ENCODE data around the gene CSRP1.
"Not testable (repeated sequence)": the region's sequence is repeated elsewhere in the genome, so short reads cannot be mapped to it uniquely, and the experiment has no call there.

The CSRP1 gene

GRCh38 chr1:201527879-201528278 lies 21.0 kb upstream of the CSRP1 start:
- 88 to 89% methylated on average over 5 of the region's 5 CpGs for WGBS, 2 experiments
- Histone ChIP-seq H3K9me3 (ENCODE audit: control insufficient read depth, low read length) (no peaks in the 10 kb centered on the region), H3K4me1 (ENCODE audit: control insufficient read depth, insufficient read depth, low read length) (peaks cover 8% of the 10 kb centered on the region), H3K27me3 (ENCODE audit: control insufficient read depth, insufficient read depth, low read length, poor library complexity, severe bottlenecking) (no peaks in the 10 kb centered on the region), H3K27ac (ENCODE audit: insufficient read depth, low read depth, low read length, poor library complexity, severe bottlenecking) (no peak overlapping the region), H3K4me3 (ENCODE audit: insufficient read depth, low read depth, low read length) (no peak overlapping the region), H3K36me3 (ENCODE audit: control insufficient read depth, insufficient read depth, low read length) (no peaks in the 10 kb centered on the region)

DNA sequence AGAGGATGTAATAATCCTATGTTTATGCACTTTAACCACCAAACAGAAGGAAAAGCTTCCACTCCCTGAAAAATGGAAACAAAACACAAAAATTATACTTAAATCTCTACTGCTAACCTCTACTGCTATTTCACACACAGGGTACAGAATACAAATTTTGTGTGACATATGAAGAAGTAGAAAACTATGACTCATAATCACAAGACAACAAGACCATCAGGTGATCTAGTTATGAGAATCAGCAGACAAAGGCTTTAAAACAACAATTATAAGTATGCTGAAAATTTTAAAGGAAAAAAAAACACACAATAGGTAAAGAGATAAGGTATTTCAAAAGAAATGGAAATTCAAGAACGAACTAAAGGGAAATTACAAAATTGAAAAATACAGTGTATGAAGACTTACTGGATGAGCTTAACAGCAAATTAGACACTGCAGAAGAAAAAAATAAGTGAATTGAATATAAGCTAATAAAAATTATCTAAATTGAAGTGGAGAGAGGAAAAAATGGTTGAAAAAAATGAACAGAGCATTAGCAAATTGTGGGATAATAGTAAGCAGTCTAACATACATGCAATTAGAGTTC lies 18.4 kb upstream of the CSRP1 start:
- no peaks in the 10 kb centered on the region for H3K36me3 ChIP-seq (ENCODE audit: control insufficient read depth, insufficient read depth, low read length)
- no peaks in the 10 kb centered on the region for H3K27me3 ChIP-seq (ENCODE audit: control insufficient read depth, insufficient read depth, low read length, poor library complexity, severe bottlenecking)
- no peak overlapping the region for H3K4me3 ChIP-seq (ENCODE audit: insufficient read depth, low read depth, low read length)
- H3K9me3 ChIP-seq (ENCODE audit: control insufficient read depth, low read length): no peaks in the 10 kb centered on the region
- no peaks in the 10 kb centered on the region for H3K4me1 ChIP-seq (ENCODE audit: control insufficient read depth, insufficient read depth, low read length)
- H3K27ac ChIP-seq (ENCODE audit: insufficient read depth, low read depth, low read length, poor library complexity, severe bottlenecking): no peak overlapping the region
- WGBS, 2 experiments: 94 to 100% methylated on average over 1 of the region's 1 CpG

- not testable (repeated sequence) for H3K4me1 ChIP-seq (ENCODE audit: control insufficient read depth, insufficient read depth, low read length); H3K27ac ChIP-seq (ENCODE audit: insufficient read depth, low read depth, low read length, poor library complexity, severe bottlenecking); H3K9me3 ChIP-seq (ENCODE audit: control insufficient read depth, low read length); H3K27me3 ChIP-seq (ENCODE audit: control insufficient read depth, insufficient read depth, low read length, poor library complexity, severe bottlenecking); H3K4me3 ChIP-seq (ENCODE audit: insufficient read depth, low read depth, low read length); H3K36me3 ChIP-seq (ENCODE audit: control insufficient read depth, insufficient read depth, low read length)
- WGBS, 2 experiments: 81 to 82% methylated on average over 14 of the region's 14 CpGs
Measured at GRCh38 chr1:201520046-201520575, 13.2 kb upstream of the CSRP1 start.

- H3K36me3 ChIP-seq (ENCODE audit: control insufficient read depth, insufficient read depth, low read length): no peaks in the 10 kb centered on the region
- H3K4me1 ChIP-seq (ENCODE audit: control insufficient read depth, insufficient read depth, low read length): no peaks in the 10 kb centered on the region
- 89 to 95% methylated on average over 5 of the region's 5 CpGs for WGBS, 2 experiments
- H3K4me3 ChIP-seq (ENCODE audit: insufficient read depth, low read depth, low read length): no peak overlapping the region
- no peaks in the 10 kb centered on the region for H3K27me3 ChIP-seq (ENCODE audit: control insufficient read depth, insufficient read depth, low read length, poor library complexity, severe bottlenecking)
- no peak overlapping the region for H3K27ac ChIP-seq (ENCODE audit: insufficient read depth, low read depth, low read length, poor library complexity, severe bottlenecking)
- no peaks in the 10 kb centered on the region for H3K9me3 ChIP-seq (ENCODE audit: control insufficient read depth, low read length)
Measured at GRCh38 chr1:201518071-201518470, 11.1 kb upstream of the CSRP1 start.

GRCh38 chr1:201517631-201518030 lies 10.7 kb upstream of the CSRP1 start:
- H3K36me3 ChIP-seq (ENCODE audit: control insufficient read depth, insufficient read depth, low read length): no peaks in the 10 kb centered on the region
- H3K9me3 ChIP-seq (ENCODE audit: control insufficient read depth, low read length): no peaks in the 10 kb centered on the region
- no peak overlapping the region for H3K4me3 ChIP-seq (ENCODE audit: insufficient read depth, low read depth, low read length)
- no peak overlapping the region for H3K27ac ChIP-seq (ENCODE audit: insufficient read depth, low read depth, low read length, poor library complexity, severe bottlenecking)
- no peaks in the 10 kb centered on the region for H3K4me1 ChIP-seq (ENCODE audit: control insufficient read depth, insufficient read depth, low read length)
- WGBS, 2 experiments: 94 to 95% methylated on average over 7 of the region's 7 CpGs
- no peaks in the 10 kb centered on the region for H3K27me3 ChIP-seq (ENCODE audit: control insufficient read depth, insufficient read depth, low read length, poor library complexity, severe bottlenecking)

- Histone ChIP-seq H3K27ac (ENCODE audit: insufficient read depth, low read depth, low read length, poor library complexity, severe bottlenecking) (no peak overlapping the region), H3K36me3 (ENCODE audit: control insufficient read depth, insufficient read depth, low read length) (no peaks in the 10 kb centered on the region), H3K4me1 (ENCODE audit: control insufficient read depth, insufficient read depth, low read length) (peaks cover 7% of the 10 kb centered on the region), H3K9me3 (ENCODE audit: control insufficient read depth, low read length) (no peaks in the 10 kb centered on the region), H3K4me3 (ENCODE audit: insufficient read depth, low read depth, low read length) (no peak overlapping the region), H3K27me3 (ENCODE audit: control insufficient read depth, insufficient read depth, low read length, poor library complexity, severe bottlenecking) (no peaks in the 10 kb centered on the region)
- 86 to 96% methylated on average over 2 of the region's 2 CpGs for whole genome bisulfite sequencing, 2 experiments
Measured at GRCh38 chr1:201516511-201517127, 9.7 kb upstream of the CSRP1 start.

GRCh38 chr1:201515895-201516294 lies 9.0 kb upstream of the CSRP1 start:
- Histone ChIP-seq H3K4me3 (ENCODE audit: insufficient read depth, low read depth, low read length) (no peak overlapping the region), H3K27ac (ENCODE audit: insufficient read depth, low read depth, low read length, poor library complexity, severe bottlenecking) (no peak overlapping the region), H3K36me3 (ENCODE audit: control insufficient read depth, insufficient read depth, low read length) (no peaks in the 10 kb centered on the region), H3K4me1 (ENCODE audit: control insufficient read depth, insufficient read depth, low read length) (peaks cover 7% of the 10 kb centered on the region), H3K27me3 (ENCODE audit: control insufficient read depth, insufficient read depth, low read length, poor library complexity, severe bottlenecking) (no peaks in the 10 kb centered on the region), H3K9me3 (ENCODE audit: control insufficient read depth, low read length) (no peaks in the 10 kb centered on the region)
- 85 to 96% methylated on average over 1 of the region's 1 CpG for WGBS, 2 experiments

DNA sequence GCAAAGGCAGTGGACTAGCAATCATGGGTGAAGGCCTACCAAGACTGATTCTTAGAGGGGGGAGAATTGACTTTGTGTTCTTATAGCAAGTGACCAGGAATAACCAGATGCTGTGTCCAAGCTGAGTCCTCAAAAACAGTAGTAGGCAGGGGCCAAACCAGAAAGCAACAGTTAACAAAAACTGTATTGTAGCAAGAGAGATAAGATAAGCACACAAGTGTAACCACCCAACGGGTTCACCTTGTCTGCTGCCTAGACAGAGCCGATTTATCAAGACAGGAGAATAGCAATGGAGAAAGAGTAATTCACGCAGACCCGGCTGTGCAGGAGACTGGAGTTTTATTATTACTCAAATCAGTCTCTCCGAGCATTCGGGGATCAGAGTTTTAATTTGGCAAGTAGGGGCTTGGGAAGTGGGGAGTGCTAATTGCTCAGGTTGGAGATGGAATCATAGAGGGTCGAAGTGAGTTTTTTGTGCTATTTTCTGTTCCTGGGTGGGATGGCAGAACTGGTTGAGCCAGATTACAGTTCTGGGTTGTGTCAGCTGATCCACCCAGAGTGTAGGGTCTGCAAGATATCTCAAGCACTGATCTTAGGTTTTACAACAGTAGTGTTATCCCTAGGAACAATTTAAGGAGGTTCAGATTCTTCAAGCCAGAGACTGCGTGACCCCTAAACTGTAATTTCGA lies 8.3 kb upstream of the CSRP1 start:
- no peak overlapping the region for H3K4me3 ChIP-seq (ENCODE audit: insufficient read depth, low read depth, low read length)
- peaks cover 7% of the 10 kb centered on the region for H3K4me1 ChIP-seq (ENCODE audit: control insufficient read depth, insufficient read depth, low read length)
- no peak overlapping the region for H3K27ac ChIP-seq (ENCODE audit: insufficient read depth, low read depth, low read length, poor library complexity, severe bottlenecking)
- WGBS, 2 experiments: 93% methylated on average over 9 of the region's 9 CpGs
- no peaks in the 10 kb centered on the region for H3K9me3 ChIP-seq (ENCODE audit: control insufficient read depth, low read length)
- no peaks in the 10 kb centered on the region for H3K36me3 ChIP-seq (ENCODE audit: control insufficient read depth, insufficient read depth, low read length)
- H3K27me3 ChIP-seq (ENCODE audit: control insufficient read depth, insufficient read depth, low read length, poor library complexity, severe bottlenecking): no peaks in the 10 kb centered on the region

DNA sequence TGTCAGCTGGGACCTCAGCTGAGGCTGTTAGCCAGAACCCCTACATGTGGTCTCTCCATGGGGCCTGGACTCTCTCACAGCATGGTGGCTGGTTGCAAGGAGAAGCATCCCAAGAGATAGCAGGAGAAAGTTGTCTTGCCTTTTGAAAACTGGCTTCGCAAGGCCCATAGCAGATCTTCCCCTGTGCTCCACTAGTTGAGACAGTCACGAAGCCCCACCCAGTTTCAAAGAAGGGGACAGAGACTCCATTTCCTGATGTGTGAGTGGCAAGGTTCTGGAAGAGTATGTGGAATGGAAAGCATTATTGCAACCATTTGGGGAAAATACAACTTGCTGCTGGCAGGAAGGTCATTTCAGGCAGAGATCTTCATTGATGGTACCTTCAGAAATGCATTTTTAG lies 7.5 kb upstream of the CSRP1 start:
- no peaks in the 10 kb centered on the region for H3K9me3 ChIP-seq (ENCODE audit: control insufficient read depth, low read length)
- H3K4me3 ChIP-seq (ENCODE audit: insufficient read depth, low read depth, low read length): no peak overlapping the region
- 96% methylated on average over 2 of the region's 2 CpGs for WGBS, 2 experiments
- H3K36me3 ChIP-seq (ENCODE audit: control insufficient read depth, insufficient read depth, low read length): no peaks in the 10 kb centered on the region
- no peaks in the 10 kb centered on the region for H3K27me3 ChIP-seq (ENCODE audit: control insufficient read depth, insufficient read depth, low read length, poor library complexity, severe bottlenecking)
- peaks cover 7% of the 10 kb centered on the region for H3K4me1 ChIP-seq (ENCODE audit: control insufficient read depth, insufficient read depth, low read length)
- H3K27ac ChIP-seq (ENCODE audit: insufficient read depth, low read depth, low read length, poor library complexity, severe bottlenecking): no peak overlapping the region

GRCh38 chr1:201513498-201514243 lies 6.7 kb upstream of the CSRP1 start:
- Histone ChIP-seq H3K27ac (ENCODE audit: insufficient read depth, low read depth, low read length, poor library complexity, severe bottlenecking) (no peak overlapping the region), H3K9me3 (ENCODE audit: control insufficient read depth, low read length) (no peaks in the 10 kb centered on the region), H3K4me3 (ENCODE audit: insufficient read depth, low read depth, low read length) (no peak overlapping the region)

More at GRCh38 chr1:201513498-201514243, 6.7 kb upstream of the CSRP1 start:
- Histone ChIP-seq H3K4me1 (ENCODE audit: control insufficient read depth, insufficient read depth, low read length) (peaks cover 7% of the 10 kb centered on the region), H3K36me3 (ENCODE audit: control insufficient read depth, insufficient read depth, low read length) (no peaks in the 10 kb centered on the region), H3K27me3 (ENCODE audit: control insufficient read depth, insufficient read depth, low read length, poor library complexity, severe bottlenecking) (no peaks in the 10 kb centered on the region)
- 94 to 95% methylated on average over 6 of the region's 6 CpGs for WGBS, 2 experiments

Data from ectodermal cell (in vitro differentiated cells).